Transverse colon (tissue), 4 donors: ENCODE measurements around the gene MTHFD1L.

Experiments used
- CTCF ChIP-seq, 5 experiments: fragments of 200-600 bp in 3 of 5; fragments of 450-650 bp in 2 of 5; sonication (generic) in 3 of 5; IDR thresholded peaks; 1 replicate in 2 of 5; 2 replicates in 3 of 5; pipeline ENCODE4 v1.5.1; 2016 to 2017; ENCODE audit warnings: antibody characterized with exemption in 5 of 5, inconsistent platforms in 3 of 5, mild to moderate bottlenecking in 2 of 5, moderate library complexity in 1 of 5
- POLR2A ChIP-seq: fragments of 450-650 bp; IDR thresholded peaks from one replicate; pipeline ENCODE4 v1.6.1; 2016; ENCODE audit warnings: antibody characterized with exemption, mild to moderate bottlenecking, moderate library complexity
- POLR2AphosphoS5 ChIP-seq, 3 donors: sonication (generic); formaldehyde crosslinking; IDR thresholded peaks; one replicate each; pipeline ENCODE4 v1.6.1; 2016; ENCODE audit warnings: antibody characterized with exemption in 3 of 3

GRCh38 chr6:151130329-151130728, 264.8 kb downstream of the MTHFD1L start:
- TF ChIP-seq CTCF (IDR thresholded peaks at IDR 0.05) (no peak), POLR2AphosphoS5 (IDR thresholded peaks at IDR 0.05) (no peak), POLR2A (no peak)
